MCF 10A (cell line): ENCODE measurements around the gene C8A. TPM values are rescaled to one million over a fixed set of nuclear protein-coding genes. Genes with fewer than 3 reads are reported as not detected.

Experiments
- BruUV-seq: library from RNA; stranded (reverse); fragments of 400-500 nt; replicated peaks from 2 replicates; lab custom pipeline; 2021; lab: Mats Ljungman, UMichigan
- CTCF ChIA-PET: fragments of 300-600 bp; sonication (Branson Sonifier 250); formaldehyde crosslinking; extraction: SDS; loops from one replicate; lab custom pipeline; 2021; ENCODE audit warnings: antibody characterized with exemption, inconsistent platforms; lab: Yijun Ruan, JAX
- POLR2A ChIA-PET: fragments of 300-600, 350-650 bp; sonication (Branson Sonifier 250); formaldehyde crosslinking; extraction: SDS; loops from one replicate; lab custom pipeline; 2020; ENCODE audit warnings: antibody characterized with exemption, inconsistent platforms; lab: Yijun Ruan, JAX
- DNase-seq: peaks from one replicate; pipeline ENCODE4 v3.0.0-alpha.2; 2018; ENCODE audit not compliant: unreplicated experiment
- H3K27ac Mint-ChIP-seq: one replicate; pipeline ENCODE4 v1.8.0; 2022; ENCODE audit warnings: mild to moderate bottlenecking, low read depth, mixed read lengths; ENCODE audit not compliant: unreplicated experiment
- H3K27me3 Mint-ChIP-seq: one replicate; pipeline ENCODE4 v1.8.0; 2022; ENCODE audit warnings: mixed read lengths; ENCODE audit not compliant: insufficient read depth, unreplicated experiment
- H3K36me3 Mint-ChIP-seq: one replicate; pipeline ENCODE4 v1.8.0; 2022; ENCODE audit warnings: mild to moderate bottlenecking, moderate library complexity, mixed read lengths; ENCODE audit not compliant: insufficient read depth, unreplicated experiment
- H3K4me1 Mint-ChIP-seq: one replicate; pipeline ENCODE4 v1.8.0; 2022; ENCODE audit warnings: mixed read lengths; ENCODE audit not compliant: insufficient read depth, unreplicated experiment
- H3K4me3 Mint-ChIP-seq: one replicate; pipeline ENCODE4 v1.8.0; 2022; ENCODE audit warnings: mild to moderate bottlenecking, moderate library complexity, mixed read lengths; ENCODE audit not compliant: unreplicated experiment
- H3K9me3 Mint-ChIP-seq: one replicate; pipeline ENCODE4 v1.8.0; 2022; ENCODE audit warnings: mixed read lengths; ENCODE audit not compliant: unreplicated experiment
- CTCF ChIP-seq: fragments of 200-600 bp; IDR thresholded peaks from one replicate; pipeline ENCODE4 v1.8.0; 2022; ENCODE audit warnings: antibody characterized with exemption, mild to moderate bottlenecking; ENCODE audit not compliant: unreplicated experiment
- intact Hi-C: fragments of 100-400 bp; cut with micrococcal nuclease; formaldehyde crosslinking; loops from 2 replicates; pipeline ENCODE4 v1.14.1; 2022
- total RNA-seq: library from RNA; stranded (reverse); gene quantifications from 2 replicates; pipeline ENCODE4 v1.2.3, GENCODE V29; 2022

The C8A gene
- total RNA-seq, 1 experiment from 2014 or later, result not detected

GRCh38 chr1:56927171-56927570, 72.6 kb downstream of the C8A start:
- Mint-ChIP-seq H3K4me1 (no peaks in the 10 kb centered on the region), H3K9me3 (no peaks in the 10 kb centered on the region), H3K27me3 (no peaks in the 10 kb centered on the region), H3K36me3 (no peaks in the 10 kb centered on the region), H3K4me3 (no peak overlapping the region), H3K27ac (no peak overlapping the region)
- POLR2A ChIA-PET, result no interaction called here
- CTCF ChIA-PET, result no interaction called here
- intact Hi-C loops, result no loop called here
- TF ChIP-seq CTCF, result no peak
- DNase-seq, result no peak
- no TSS peak for BruUV-seq

- H3K27ac Mint-ChIP-seq, result no peak overlapping the region
- no peak for TF ChIP-seq CTCF
- ChIA-PET POLR2A (no interaction called here), CTCF (no interaction called here)
- no peak for DNase-seq
- no TSS peak for BruUV-seq
- H3K36me3 Mint-ChIP-seq, result no peaks in the 10 kb centered on the region
- intact Hi-C loops, result no loop called here
- H3K4me3 Mint-ChIP-seq, result no peak overlapping the region
- H3K9me3 Mint-ChIP-seq, result no peaks in the 10 kb centered on the region
- H3K4me1 Mint-ChIP-seq, result no peaks in the 10 kb centered on the region
- H3K27me3 Mint-ChIP-seq, result no peaks in the 10 kb centered on the region
These were observed 73.4 kb downstream of the C8A start for GRCh38 chr1:56927986-56928385.

GRCh38 chr1:56929492-56929891, 74.9 kb downstream of the C8A start:
- ChIA-PET POLR2A (no interaction called here), CTCF (no interaction called here)
- BruUV-seq, result no TSS peak
- Mint-ChIP-seq H3K9me3 (no peaks in the 10 kb centered on the region), H3K27me3 (no peaks in the 10 kb centered on the region), H3K4me1 (no peaks in the 10 kb centered on the region), H3K36me3 (no peaks in the 10 kb centered on the region), H3K27ac (no peak overlapping the region), H3K4me3 (no peak overlapping the region)
- no peak for DNase-seq
- no peak for TF ChIP-seq CTCF
- intact Hi-C loops, result no loop called here

- BruUV-seq, result no TSS peak
- Mint-ChIP-seq H3K4me3 (no peak overlapping the region), H3K27me3 (peaks cover 11% of the 10 kb centered on the region), H3K36me3 (no peaks in the 10 kb centered on the region), H3K4me1 (no peaks in the 10 kb centered on the region), H3K9me3 (peaks cover 7% of the 10 kb centered on the region), H3K27ac (no peak overlapping the region)
- ChIA-PET POLR2A (interaction anchor here (0.6 kb wide), 1 partner anchor 136 kb away, joined by 3 read pairs; no protein-coding TSS in a partner anchor), CTCF (interaction anchor here (0.9 kb wide), 1 partner anchor 1647 kb away, joined by 4 read pairs; no protein-coding TSS in a partner anchor)
- no peak for DNase-seq
- intact Hi-C loops, result no loop called here
- TF ChIP-seq CTCF, result no peak
These were observed 76.6 kb downstream of the C8A start for GRCh38 chr1:56931211-56931610.
